Measurements from ENCODE around the gene HYOU1. TPM values are rescaled to one million over a fixed set of nuclear protein-coding genes. Genes with fewer than 3 reads are reported as not detected.

Gene HYOU1
- total and polyA plus RNA-seq, 2 of the 8 experiments (the other 6 are each of a cell fraction or from before 2014, with no cell fraction given) = 239 to 295 TPM

- no peak for TF ChIP-seq USF2 (IDR thresholded peaks at IDR 0.05; ENCODE audit: low read length)
- no peak for TF ChIP-seq BCL11A (IDR thresholded peaks at IDR 0.05; ENCODE audit: low read depth in 2 of 2, low read length in 2 of 2)
- no peak for TF ChIP-seq KDM4A (IDR thresholded peaks at IDR 0.05; ENCODE audit: low read depth, low read length, severe bottlenecking)
- no peak for TF ChIP-seq PHF8 (conservative IDR thresholded peaks at IDR 0.05; ENCODE audit: low read depth, low read length)
- TF ChIP-seq EZH2 (IDR thresholded peaks at IDR 0.05; ENCODE audit: low read depth, low read length, severe bottlenecking) = no peak
- no peak for TF ChIP-seq GABPA (IDR thresholded peaks at IDR 0.05; ENCODE audit: borderline replicate concordance, insufficient read depth, low read length)
- TF ChIP-seq E2F6 (IDR thresholded peaks at IDR 0.05) = no peak
- TF ChIP-seq SAP30 (IDR thresholded peaks at IDR 0.05; ENCODE audit: insufficient read depth, insufficient replicate concordance, low read length) = no peak
Observed at GRCh38 chr11:119092880-119093842, 36.2 kb upstream of the HYOU1 start (continued).

Data from H1 (cell line).